K562 (cell line): ENCODE results near the gene SCYL1. TPM values are rescaled to one million over a fixed set of nuclear protein-coding genes. Genes with fewer than 3 reads are reported as not detected.
A peak's percentile ranks its signal among the peaks of the same experiment; 100 is the strongest.

ENCODE experiments used
- GATA2 ChIP-seq: sonication (generic); formaldehyde crosslinking; IDR thresholded peaks from 2 replicates; pipeline ENCODE4 v1.4.0; 2020; ENCODE audit warnings: mild to moderate bottlenecking, missing genetic modification reagents
- KHSRP ChIP-seq: fragments of 450-650 bp; IDR thresholded peaks from 2 replicates; pipeline ENCODE4 v1.6.1; 2017
- MAFK ChIP-seq: IDR thresholded peaks from 2 replicates; pipeline ENCODE4 v1.6.1; 2011; ENCODE audit warnings: low read length, improper control_type of control experiment
- MBD1 ChIP-seq: fragments of 250-450 bp; sonication (Bioruptor Pico); IDR thresholded peaks from 2 replicates; pipeline ENCODE4 v1.8.0; 2022; ENCODE audit warnings: inconsistent platforms
- MEF2A ChIP-seq: IDR thresholded peaks from 2 replicates; pipeline ENCODE4 v1.6.1; 2011; ENCODE audit warnings: low read depth, mild to moderate bottlenecking, low read length, moderate library complexity; ENCODE audit not compliant: control insufficient read depth
- NR2C2 ChIP-seq, 2 experiments: fragments of 200-800 bp in 1 of 2; sonication (Bioruptor generic) in 1 of 2; sonication (generic) in 1 of 2; formaldehyde crosslinking in 1 of 2; IDR thresholded peaks; 2 replicates each; pipeline versions ENCODE4 v1.6.1 to v1.8.0; 2016 to 2022; ENCODE audit warnings: mild to moderate bottlenecking in 1 of 2, missing compliant biosample characterization in 1 of 2, missing genetic modification characterization in 1 of 2, missing genetic modification reagents in 1 of 2
- RB1 ChIP-seq: fragments of 450-650 bp; IDR thresholded peaks from 2 replicates; pipeline ENCODE4 v1.6.1; 2017; ENCODE audit warnings: low read depth, mild to moderate bottlenecking
- THRAP3 ChIP-seq: fragments of 450-650 bp; IDR thresholded peaks from 2 replicates; pipeline ENCODE4 v1.6.1; 2016; ENCODE audit warnings: mild to moderate bottlenecking, inconsistent platforms, borderline replicate concordance
- TRIM25 ChIP-seq: fragments of 450-650 bp; IDR thresholded peaks from 2 replicates; pipeline ENCODE4 v1.7.0; 2016; ENCODE audit warnings: borderline replicate concordance
- XRCC4 ChIP-seq: IDR thresholded peaks from one replicate; pipeline ENCODE4 v1.6.1; 2011; ENCODE audit not compliant: insufficient read depth, insufficient read length; ENCODE audit errors: extremely low read depth
- ZNF76 ChIP-seq: fragments of 250-450 bp; sonication (Bioruptor Pico); IDR thresholded peaks from 2 replicates; pipeline ENCODE4 v1.4.0; 2020; ENCODE audit warnings: mild to moderate bottlenecking, moderate library complexity, borderline replicate concordance
- ZNF77 ChIP-seq: fragments of 250-450 bp; sonication (Bioruptor Pico); IDR thresholded peaks from 2 replicates; pipeline ENCODE4 v1.5.0; 2020
- polyA plus RNA-seq, 8 experiments: library from polyadenylated mRNA; depleted of rRNA in 4 of 8; stranded (reverse) in 5 of 8; unstranded in 3 of 8; fragments of >200 nt; fragmentation: Nextera tagmentation in 2 of 8; fragmentation: Illumina TruSeq in 1 of 8; extraction: Ambion mirVana in 2 of 8; extraction: Trizol in 1 of 8; gene quantifications; 2 replicates each; pipeline versions ENCODE4 v1.2.1 to v1.2.3, GENCODE V29; 2011 to 2014; ENCODE audit warnings: inconsistent platforms in 1 of 8, missing spikeins in 1 of 8
- total RNA-seq, 7 experiments: library from RNA; depleted of rRNA in 6 of 7; stranded (reverse); fragments of >200 nt in 6 of 7; fragmentation: Illumina TruSeq in 2 of 7; extraction: Trizol in 2 of 7; gene quantifications; 2 replicates each; pipeline versions ENCODE4 v1.2.1 to v1.2.3, GENCODE V29; 2011 to 2021; ENCODE audit warnings: low replicate concordance in 1 of 7
- TF ChIP-seq, protein P1 (sequence below): fragments of 450-650 bp; IDR thresholded peaks from 2 replicates; pipeline ENCODE4 v1.6.1; 2018; ENCODE audit not compliant: partially characterized antibody
- TF ChIP-seq, protein P2 (sequence below): fragments of 200-800 bp; sonication (Bioruptor generic); IDR thresholded peaks from 2 replicates; pipeline ENCODE4 v1.6.1; 2017; ENCODE audit warnings: missing genetic modification characterization, missing compliant biosample characterization

SCYL1 gene
- total and polyA plus RNA-seq, 9 of the 15 experiments (the other 6 are each of a cell fraction or from before 2014, with no cell fraction given), result 1.9 to 145 (median 57.6) TPM

DNA sequence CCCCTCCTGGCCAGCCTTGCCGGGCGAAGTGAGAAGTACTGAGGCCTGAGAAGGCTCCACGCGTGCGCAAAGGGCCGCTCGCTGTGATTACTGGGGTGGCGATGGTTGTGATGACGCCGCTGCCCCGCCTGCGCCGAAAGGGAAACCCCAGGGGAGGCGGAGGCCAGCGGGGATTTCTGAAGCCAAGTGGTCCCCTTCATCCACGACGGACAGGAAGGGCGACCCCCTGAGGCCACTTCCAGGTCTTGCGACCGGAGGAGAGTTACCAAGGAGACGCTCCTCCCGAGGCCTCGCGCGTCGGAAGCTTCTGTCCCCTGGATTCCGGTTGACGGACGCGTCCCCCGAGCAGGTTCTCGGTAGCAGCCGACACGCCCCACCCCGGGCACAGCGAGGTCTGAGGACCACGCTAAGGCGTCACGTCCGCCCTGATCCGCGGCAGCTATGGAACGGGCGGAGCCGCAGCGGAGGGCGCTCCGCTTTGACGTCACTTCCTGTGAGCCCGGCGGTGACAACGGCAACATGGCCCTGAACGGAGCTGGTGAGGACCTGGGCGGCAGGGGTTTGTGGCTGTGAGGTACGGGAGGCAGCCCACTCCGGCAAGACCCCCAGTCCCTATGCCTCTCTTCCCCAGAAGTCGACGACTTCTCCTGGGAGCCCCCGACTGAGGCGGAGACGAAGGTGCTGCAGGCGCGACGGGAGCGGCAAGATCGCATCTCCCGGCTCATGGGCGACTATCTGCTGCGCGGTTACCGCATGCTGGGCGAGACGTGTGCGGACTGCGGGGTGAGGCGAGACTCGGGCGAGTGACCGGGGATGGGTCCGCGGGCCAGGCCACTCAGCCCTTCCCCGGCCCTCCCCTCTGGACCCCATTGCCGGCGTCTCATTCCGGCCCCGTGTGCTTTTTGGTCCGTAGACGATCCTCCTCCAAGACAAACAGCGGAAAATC, 45.4 kb downstream of the SCYL1 start, which contains the start of gene ZNRD2 (continued):
- TF ChIP-seq, protein P1, sequence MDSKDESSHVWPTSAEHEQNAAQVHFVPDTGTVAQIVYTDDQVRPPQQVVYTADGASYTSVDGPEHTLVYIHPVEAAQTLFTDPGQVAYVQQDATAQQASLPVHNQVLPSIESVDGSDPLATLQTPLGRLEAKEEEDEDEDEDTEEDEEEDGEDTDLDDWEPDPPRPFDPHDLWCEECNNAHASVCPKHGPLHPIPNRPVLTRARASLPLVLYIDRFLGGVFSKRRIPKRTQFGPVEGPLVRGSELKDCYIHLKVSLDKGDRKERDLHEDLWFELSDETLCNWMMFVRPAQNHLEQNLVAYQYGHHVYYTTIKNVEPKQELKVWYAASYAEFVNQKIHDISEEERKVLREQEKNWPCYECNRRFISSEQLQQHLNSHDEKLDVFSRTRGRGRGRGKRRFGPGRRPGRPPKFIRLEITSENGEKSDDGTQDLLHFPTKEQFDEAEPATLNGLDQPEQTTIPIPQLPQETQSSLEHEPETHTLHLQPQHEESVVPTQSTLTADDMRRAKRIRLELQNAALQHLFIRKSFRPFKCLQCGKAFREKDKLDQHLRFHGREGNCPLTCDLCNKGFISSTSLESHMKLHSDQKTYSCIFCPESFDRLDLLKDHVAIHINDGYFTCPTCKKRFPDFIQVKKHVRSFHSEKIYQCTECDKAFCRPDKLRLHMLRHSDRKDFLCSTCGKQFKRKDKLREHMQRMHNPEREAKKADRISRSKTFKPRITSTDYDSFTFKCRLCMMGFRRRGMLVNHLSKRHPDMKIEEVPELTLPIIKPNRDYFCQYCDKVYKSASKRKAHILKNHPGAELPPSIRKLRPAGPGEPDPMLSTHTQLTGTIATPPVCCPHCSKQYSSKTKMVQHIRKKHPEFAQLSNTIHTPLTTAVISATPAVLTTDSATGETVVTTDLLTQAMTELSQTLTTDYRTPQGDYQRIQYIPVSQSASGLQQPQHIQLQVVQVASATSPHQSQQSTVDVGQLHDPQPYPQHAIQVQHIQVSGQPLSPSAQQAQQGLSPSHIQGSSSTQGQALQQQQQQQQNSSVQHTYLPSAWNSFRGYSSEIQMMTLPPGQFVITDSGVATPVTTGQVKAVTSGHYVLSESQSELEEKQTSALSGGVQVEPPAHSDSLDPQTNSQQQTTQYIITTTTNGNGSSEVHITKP, result peak; percentile 90
- TF ChIP-seq ZNF76 (no peak), GATA2 (CRISPR knock-in tag) (0 out of 2 replicates have a peak, but pooled peaks have one; percentile 28), XRCC4 (no peak), RB1 (peak; percentile 36; the same call in 1 of the 2 replicates), THRAP3 (no peak), ZNF77 (CRISPR knock-in tag) (no peak), NR2C2 (CRISPR knock-in tag; IDR thresholded peaks at IDR 0.05) (peak; percentile 81; the same call in 1 of the 2 replicates), NR2C2 (tag; IDR thresholded peaks at IDR 0.05) (peak; percentile 86), MEF2A (0 out of 2 replicates have a peak, but pooled peaks have one; percentile 3), KHSRP (peak; percentile 75), TRIM25 (no peak), MAFK (no peak), MBD1 (CRISPR knock-in tag) (no peak)
- TF ChIP-seq, protein P2, sequence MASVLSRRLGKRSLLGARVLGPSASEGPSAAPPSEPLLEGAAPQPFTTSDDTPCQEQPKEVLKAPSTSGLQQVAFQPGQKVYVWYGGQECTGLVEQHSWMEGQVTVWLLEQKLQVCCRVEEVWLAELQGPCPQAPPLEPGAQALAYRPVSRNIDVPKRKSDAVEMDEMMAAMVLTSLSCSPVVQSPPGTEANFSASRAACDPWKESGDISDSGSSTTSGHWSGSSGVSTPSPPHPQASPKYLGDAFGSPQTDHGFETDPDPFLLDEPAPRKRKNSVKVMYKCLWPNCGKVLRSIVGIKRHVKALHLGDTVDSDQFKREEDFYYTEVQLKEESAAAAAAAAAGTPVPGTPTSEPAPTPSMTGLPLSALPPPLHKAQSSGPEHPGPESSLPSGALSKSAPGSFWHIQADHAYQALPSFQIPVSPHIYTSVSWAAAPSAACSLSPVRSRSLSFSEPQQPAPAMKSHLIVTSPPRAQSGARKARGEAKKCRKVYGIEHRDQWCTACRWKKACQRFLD, result 0 out of 2 replicates have a peak, but pooled peaks have one; percentile 30
